NK-92 treated with Interleukin-12 subunit alpha and Interleukin-12 subunit beta, amount 100 ng/mL, for 24 hours (cell line): ENCODE data around the gene MEF2B.
"Not testable (repeated sequence)": the region's sequence is repeated elsewhere in the genome, so short reads cannot be mapped to it uniquely, and the experiment has no call there.

ENCODE experiments used
- DNase-seq: peaks from one replicate; lab custom pipeline; 2025; lab: John Stamatoyannopoulos, UW

The MEF2B gene

DNA sequence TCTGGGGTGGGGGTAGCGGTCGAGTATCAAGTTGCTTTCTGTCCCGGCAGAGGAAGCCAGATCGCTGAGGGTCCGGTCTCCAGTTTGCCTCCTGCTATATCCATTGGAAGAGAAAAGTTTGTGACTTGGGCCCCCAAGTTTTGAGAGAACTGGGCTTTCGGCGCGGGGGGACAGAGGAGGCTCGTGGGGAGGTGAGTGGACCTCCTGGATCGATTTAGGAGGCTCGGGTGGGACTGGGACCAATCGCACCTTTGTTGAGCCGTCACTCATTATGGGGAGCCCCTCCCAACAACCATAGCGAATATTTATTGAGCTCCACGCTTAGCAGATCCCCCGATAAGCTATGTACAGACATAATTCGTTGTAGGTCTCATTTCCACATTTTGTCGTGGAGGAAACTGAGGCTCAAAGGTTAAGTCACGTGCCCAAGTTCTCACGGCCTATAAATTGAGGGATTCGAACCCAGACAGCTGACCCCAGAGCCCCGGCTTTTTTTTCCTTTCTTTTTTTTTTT is 22.9 kb upstream of the MEF2B start:
- no peak for DNase-seq

DNA sequence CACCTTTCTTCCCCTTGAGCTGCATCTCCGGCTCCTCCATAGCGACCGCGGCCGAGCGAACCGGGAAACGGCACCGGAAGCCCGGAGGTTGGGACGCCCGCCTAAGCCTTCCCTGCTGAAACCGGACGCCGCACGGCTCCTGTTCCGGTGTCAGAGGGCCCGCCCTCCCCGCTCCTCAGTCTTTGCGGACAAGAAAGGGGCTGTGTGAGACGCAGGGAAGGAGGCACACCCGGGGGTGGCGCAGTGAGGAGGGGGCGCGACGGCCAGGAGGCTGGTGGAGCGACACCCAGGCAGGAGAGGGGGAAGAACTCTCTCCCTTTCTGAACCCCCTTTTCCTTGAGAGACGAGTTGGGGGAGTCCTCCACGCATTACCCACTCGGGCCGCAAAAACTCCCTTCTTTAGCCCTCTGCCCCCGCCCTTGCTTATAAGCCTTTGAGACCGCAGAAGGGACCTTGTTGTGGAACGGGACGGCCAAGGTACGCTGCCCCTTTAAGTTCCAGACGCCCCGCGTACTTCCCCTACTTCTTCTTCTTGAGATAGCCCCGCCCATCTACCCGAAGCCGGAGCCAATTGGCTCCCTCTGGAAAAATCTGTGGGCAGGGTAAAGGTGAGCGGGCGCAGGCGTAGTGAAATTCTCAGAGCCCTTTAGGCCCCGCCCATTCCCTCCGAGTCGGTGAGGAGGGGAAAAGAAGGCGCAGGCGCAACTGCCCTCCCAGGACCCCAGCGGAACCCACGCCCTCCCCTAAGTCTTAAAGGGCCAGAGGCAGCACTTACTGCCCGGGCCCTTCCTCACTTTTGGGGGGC is 22.2 kb upstream of the MEF2B start, which contains the start of the genes BORCS8 and RFXANK:
TSS of gene BORCS8 (minus strand) at position 75 of the 805 bp plus-strand sequence. CDS start at position 40, 35 bp downstream.
TSS of gene RFXANK (plus strand) at position 181 of the 805 bp plus-strand sequence. CDS start 1,689 bp downstream, outside the sequence.
- DNase-seq, result peak; percentile 99

DNA sequence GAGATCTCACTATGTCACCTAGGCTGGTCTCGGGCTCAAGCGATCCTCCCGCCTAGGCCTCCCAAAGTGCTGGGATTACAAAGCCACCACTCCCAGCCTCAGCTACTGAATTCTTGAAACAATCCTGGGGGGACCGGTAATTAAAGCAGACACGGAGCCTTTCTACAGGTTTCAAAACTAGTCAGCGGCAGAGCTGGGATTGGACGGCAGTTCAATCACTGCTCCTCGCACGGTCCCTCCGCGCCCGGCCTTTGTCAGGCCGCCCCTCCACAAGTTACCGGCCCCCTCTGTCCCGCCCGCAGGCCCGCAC is 21.7 kb upstream of the MEF2B start:
- no peak for DNase-seq

DNA sequence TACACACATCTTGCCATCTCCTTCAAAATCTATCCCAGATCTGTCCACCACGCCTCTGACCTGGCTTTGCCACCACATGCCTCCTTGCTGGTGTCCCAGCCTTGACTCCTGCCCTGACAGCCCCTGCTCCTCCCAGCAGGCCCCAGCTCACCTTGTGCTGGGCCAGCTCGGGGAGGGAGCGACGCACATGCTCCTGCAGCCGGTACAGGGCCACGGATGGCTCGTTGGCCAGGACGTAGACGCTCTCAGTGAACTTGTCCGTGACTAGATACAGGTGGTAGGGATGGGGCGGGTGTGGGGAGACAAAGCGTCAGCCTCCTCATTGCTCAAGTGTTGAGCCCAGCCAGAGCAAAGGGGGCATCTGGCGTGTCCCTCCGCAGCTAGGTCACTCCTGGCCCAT is 16.7 kb upstream of the MEF2B start:
- no peak for DNase-seq

DNA sequence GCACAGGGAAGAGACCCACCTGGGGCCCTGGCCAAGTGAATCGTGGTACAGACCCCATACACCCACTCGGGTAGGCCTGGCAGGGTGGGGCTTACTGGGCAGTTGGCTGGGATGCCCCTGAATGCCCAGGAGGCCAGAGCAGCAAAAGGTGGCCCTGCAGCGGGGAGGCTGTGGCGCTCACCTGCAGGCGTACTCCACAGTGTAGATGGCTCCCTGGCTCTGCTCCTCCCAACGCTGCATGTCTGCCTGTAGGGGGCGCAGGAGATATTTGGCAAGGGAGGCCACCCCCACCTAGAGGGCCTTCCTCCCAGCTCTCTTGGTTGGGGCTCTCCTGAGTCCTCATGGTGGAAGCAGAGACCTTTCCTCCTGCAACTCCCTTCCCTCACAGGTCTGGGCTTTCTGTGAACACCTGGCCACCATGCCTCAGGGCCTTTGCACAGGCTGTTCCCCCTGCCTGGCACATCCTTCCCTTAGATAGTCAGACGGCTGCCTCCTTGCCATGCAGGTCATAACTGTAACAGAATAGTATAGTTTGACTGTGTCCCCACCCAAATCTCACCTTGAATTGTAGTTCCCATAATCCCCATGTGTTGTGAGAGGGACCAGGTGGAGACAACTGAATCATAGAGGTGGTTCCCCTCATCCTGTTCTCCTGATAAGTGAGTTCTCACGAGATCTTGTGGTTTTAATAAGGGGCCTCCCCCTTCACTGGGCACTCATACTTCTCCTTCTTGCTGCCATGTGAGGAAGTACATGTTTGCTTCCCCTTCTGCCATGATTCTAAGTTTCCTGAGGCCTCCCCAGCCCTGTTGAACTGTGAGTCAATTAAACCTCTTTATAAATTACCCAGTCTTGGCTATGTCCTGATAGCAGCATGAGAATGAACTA is 16.0 kb upstream of the MEF2B start:
- DNase-seq, result peak; percentile 53

DNA sequence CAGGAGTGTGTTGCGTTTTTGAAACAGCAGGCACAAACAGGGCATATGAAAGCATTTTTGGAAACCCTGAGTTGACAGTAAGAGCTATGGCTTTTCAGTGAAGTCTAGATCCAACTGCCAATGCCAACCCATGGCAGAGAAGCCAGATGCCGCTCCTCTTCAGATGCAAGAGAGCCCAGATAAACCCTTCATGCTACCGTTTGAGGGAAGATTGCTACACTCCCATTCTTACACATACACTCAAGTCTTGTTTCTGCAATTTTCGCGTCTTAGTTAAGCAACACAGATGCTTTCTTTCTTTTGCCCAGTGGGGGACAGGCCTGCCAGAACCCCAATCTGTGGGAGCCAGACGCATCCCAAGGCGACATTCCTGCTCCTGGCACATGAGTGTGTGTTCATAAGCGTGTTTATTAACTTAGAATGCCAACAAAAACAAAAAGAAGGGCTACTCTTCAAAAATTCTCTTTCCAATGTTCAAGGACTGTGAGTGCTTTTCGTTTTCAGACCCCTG is 11.5 kb upstream of the MEF2B start:
- no peak for DNase-seq

DNA sequence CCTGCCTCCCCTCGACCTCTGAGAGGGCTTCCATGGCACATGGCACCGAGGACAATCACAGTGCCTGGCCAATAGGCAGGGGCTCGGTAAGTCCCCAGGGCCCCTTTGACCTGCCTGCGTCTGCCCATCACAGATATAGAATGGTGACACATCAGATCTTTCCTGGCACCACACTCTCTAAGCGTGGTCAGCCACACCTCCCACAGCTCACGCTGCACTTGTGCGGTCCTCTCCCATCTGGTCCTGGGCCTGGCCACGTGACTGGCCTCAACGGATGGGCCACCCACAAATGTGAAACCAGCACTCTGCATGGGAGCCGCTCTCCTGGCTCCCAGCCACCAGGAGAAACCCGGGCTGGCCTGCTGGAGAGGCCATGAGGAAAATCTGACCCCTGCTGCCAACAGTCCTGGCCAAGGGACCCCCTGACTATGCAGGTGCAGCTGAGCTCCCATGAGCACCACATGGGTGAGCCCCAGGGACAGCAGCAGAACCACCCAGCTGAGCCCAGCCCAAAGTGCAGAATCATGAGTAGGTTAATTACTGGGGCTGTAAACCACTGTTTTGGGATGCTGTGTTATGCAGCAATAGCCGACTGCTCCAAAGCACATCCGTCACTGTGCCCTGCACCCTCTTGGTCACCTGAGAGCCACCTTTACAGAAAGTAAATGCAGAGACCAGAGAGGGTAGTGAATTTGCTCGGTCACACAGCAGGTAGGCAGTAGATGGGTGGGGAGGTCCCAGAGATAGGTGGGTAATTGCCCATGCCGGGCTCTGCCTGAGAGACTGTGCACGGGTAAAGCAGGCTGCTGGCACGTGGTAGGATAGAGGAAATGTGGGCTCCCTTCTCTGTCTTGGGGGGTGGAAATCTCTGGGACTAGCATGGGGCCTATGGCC is 9.7 kb upstream of the MEF2B start:
- DNase-seq, result no peak

DNA sequence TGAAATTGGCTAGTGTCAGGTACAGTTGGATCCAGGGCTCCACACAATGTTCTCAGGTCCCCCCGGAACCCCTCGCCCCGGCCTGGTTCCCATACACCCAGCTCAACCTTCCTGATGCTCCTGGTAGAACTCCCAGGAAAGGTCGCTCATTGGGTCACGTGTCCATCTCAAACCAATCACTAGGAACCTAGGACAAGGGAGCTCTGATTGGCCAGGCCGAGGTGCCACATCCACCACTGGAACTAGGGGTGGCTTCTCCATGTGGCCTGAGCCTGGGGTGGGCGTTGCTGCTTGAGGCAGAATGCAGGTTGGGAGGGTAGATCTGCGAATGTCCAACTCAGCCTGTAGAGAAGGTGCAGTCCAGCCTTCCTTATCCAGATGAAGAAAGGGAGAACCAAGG is 6.9 kb upstream of the MEF2B start:
- no peak for DNase-seq

DNA sequence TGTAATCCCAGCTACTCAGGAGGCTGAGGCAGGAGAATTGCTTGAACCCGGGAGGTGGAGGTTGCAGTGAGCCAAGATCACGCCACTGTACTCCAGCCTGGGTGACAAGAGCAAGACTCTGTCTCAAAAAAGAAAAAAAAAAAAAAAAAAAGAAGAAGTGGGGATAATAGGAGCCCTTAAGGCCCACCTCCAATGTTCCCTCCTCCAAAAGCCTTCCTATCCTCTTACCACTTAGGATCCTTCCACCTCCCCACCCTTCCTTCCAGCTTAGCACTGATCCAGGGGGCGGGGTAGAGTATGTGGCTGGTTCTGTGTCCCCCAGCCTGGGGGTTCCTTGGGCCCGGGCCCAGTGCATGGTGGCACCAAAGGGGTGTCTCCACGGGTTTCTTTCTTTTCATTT is 3.2 kb upstream of the MEF2B start:
- not testable (repeated sequence) for DNase-seq

DNA sequence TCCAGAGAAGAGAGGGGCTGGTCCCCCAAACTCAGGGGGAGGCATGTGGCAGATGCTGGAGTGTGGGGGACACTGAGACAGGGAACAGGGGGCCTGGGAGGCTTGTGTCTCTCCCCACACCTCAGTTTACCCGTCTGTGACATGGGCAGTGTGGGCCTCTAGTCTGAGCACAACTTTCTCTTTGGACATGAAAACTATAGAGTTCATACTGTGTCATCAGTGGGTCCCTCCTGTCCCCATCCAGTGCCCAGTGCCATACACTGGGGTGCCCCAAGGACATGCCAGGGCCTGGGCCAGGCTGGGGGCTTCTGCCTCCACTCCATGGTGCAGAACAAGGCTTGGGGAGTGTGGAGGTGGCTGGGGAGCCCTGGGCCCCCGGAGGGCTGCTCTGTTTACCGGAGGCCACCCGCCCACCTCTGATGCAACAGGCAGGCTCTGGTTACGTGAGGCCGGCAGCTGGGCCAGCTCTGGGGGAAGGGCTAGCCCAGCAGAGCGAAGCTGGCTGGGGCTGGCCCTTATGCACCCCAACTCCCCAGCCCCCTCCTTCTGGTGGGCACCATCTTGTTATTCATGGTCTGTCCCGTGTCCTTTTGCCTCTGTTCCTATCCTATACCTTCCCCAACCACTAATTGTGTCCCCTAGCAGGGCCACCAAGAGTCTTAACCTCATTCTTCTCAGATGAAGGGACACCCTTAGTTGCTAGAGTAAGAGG is 1.9 kb upstream of the MEF2B start:
- DNase-seq, result no peak

DNA sequence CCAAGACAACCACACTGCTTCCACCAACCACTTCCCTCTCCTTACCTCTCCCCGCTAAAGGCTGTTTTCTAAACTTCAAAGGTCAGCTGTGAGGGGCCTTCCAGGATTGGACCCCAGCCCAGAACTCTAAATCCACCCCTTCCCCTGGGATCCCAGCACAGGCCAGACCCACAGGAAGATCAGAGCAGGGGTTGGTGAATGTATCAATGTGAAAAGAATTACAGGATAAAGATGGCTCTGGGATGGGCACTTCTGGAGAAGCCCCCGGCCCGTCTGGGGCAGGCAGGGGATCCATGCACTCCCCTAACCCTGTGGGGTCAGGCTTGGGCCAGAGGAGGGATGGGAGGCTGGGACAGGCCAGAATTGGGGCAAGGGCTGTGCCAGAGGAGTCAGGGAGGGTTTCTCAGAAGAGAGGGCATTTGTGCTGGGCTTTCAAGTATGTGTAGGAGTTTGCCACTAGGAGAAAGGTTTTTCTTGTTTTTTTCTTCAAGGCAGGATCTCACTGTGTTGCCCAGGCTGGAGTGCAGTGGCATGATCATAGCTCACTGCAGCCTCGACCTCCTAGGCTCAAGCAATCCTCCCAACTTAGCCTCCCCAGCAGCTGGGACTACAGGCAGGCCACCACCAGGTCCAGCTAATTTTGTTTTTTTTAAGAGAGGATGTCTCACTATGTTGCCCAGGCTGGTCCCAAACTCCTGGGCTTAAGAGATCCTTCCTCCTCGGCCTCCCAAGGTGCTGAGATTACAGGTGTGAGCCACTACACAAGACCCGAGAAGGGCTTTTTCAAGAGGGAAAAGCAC is 1.0 kb upstream of the MEF2B start:
- no peak for DNase-seq

DNA sequence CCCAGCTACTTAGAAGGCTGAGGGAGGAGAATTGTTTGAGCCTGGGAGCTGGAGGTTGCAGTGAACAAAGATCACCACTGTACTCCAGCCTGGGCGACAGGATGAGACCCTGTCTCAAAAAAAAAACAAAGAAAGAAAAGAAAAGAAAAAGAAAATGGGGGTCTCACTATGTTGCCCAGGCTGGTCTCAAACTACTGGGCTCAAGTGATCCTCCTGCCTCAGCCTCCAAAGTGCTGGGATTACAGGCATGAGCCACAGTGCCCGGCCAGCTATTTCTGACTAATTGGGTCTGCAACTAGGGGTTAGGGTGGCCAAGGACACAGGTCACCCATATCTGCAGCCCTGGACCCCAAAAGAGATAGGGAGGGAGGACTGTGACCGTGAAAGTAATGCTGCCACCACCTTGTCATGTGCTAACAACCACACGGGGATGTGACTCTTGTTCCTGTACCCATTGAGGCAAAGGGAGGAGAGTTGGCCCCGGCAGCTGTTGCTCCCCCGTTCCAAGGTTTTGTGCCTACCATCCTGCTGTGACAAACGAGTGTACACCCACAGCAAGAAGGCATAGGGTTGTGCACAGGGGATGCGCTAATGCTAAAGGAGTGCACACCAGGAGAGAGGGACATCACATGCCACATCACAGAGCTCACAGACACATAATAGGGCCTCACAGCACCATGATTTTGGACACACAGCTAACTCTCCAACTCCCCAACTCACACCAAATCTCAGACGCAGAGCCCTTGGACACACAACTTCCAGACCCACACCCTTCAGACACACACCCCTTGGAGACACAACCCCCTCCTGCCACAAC is 619 bp downstream of the MEF2B start:
- DNase-seq, result no peak

DNA sequence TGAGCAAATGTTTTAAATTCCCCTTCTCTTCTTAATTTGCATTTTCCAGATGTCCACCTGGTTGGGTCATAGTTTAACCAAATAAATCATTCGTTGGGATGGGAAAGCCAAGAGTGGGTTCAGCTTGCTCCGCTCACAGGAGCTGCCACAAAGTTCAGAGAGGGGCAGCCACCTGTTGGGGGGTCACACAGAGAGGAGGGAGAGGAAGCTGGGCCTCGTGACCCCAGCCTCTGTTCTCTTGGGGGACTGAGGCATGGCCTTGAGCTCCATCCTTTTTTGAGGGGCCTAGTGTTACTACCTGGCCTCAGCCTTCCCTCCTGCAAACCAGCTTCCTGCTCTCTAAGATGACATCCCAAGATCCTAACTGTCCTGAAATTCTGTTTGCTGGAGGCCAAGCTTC is 2.5 kb downstream of the MEF2B start:
- no peak for DNase-seq

DNA sequence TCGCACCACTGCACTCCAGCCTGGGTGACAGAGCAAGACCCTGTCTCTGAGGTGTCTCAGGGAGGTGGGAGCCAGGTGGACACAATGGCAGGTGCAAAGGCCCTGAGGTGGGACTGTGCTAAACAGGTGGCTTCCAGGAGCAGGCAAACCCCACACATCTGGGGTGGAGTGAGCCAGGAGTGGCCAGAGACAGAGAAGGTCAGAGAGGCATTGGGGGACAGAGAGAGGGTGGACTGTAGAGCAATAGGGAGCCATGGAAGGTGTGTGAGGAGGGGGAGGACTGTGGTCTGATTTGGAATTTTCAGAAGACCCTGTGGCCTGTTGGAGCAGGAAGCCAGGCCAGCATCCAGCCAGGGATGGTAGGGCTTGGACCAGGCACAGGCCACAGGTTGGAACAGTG is 4.7 kb downstream of the MEF2B start:
- DNase-seq, result no peak

DNA sequence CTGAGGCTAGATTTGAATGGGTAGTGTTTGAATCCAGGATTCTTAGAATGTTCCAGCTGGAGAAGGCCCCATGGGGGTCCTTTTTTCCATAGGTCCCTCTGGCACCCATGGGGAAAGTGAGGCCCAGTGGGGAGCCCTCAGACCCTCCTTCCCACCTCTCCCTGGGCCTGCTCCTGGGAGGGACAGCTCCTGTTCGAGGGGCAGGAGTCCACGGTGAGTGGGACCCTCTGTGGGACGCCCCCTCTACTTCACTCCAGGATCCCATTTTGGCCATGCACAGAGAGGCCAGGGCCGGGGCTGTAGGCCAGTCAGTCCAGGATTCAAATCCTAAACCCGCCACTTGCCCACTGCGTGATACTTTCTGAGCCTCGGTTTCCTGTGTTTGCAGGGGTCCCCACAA is 7.6 kb downstream of the MEF2B start:
- no peak for DNase-seq

DNA sequence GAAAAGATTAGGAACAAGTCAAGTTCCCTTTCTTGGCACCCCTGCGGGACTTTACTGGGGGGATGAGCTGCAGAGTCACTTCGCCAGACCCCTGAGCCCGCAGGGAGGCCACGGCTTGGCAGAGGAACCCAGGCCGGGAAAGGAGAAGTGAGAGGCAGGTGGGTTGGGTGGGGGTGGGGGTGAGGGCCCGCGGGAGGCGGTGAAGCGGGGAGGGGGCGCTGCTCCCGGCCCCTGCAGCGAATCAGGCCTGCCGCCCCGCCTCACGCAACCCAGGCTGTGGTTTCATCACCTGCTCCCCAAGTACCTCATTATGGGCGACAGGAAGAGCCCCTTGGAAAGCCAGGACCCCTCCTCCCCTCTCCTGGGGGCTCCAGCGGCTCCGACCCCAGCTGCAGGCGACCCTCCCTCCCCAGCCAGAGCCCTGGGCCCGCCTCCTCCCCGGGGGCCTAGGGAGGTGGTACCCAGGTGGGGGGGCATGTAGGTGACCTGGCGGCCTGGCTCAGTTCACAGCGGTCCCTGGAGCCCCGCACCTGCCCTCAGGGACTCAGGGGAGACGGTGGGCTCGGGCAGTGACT is 9.5 kb downstream of the MEF2B start:
- no peak for DNase-seq

DNA sequence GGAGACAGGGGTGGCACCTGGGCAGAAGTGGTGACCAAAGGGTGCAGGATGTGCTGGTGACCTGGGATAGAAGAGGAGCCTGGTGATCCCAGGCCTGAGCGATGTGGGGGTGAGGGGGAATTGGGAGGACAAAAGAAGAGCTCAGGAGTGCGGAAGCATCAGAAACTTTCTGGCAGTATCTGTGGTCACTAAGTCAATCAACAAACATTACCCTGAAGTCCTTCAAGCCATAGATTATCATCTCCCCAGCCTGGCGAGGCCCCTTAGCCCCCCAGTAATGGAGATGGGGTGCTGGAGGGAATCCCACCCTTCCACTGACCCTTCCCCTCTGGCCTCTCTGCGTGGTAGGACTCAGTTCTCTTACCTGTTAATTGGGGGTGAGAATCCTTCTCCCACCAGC is 10.5 kb downstream of the MEF2B start:
- no peak for DNase-seq

DNA sequence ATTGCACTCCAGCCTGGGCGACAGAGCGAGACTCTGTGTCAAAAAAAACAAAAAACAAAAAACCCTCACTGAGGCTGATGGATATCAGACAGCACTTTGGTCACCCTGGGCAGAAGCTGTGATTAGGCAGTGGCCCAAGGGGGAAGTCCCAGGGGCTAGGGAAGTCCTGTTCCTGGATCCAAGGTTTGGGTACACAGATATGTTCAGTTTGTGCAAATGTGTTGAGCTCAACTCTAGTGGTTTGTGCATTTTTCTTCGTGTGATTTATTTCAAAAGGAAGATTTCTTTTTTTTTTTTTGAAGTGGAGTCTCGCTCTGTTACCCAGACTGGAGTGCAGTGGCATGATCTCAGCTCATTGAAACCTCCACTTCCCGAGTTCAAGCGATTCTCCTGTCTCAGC is 12.3 kb downstream of the MEF2B start:
- no peak for DNase-seq
